Endothelial cell of umbilical vein (primary cell): ENCODE results near the gene SCAMP1.

ENCODE experiments used
- CTCF ChIP-seq, 2 donors: IDR thresholded peaks; 1 replicate in 1 of 2; 2 replicates in 1 of 2; pipeline ENCODE4 v1.5.1; 2011; ENCODE audit warnings: low read length in 2 of 2, mild to moderate bottlenecking in 2 of 2, moderate library complexity in 2 of 2, control low read depth in 1 of 2, inconsistent platforms in 1 of 2, low read depth in 1 of 2; ENCODE audit not compliant: insufficient read depth in 1 of 2; ENCODE audit errors: extremely low read depth in 1 of 2
- EZH2 ChIP-seq: IDR thresholded peaks from 2 replicates; pipeline ENCODE4 v1.6.1; 2012; ENCODE audit warnings: borderline replicate concordance, low read depth, mild to moderate bottlenecking, moderate library complexity, low read length, inconsistent platforms; ENCODE audit not compliant: severe bottlenecking
- GATA2 ChIP-seq: IDR thresholded peaks from 2 replicates; pipeline ENCODE4 v1.7.0; 2011; ENCODE audit warnings: low read depth, mild to moderate bottlenecking, moderate library complexity, mixed read lengths, low read length; ENCODE audit not compliant: insufficient read length, insufficient read depth
- MAX ChIP-seq: IDR thresholded peaks from 2 replicates; pipeline ENCODE4 v1.6.1; 2011; ENCODE audit not compliant: insufficient read depth, insufficient read length
- POLR2A ChIP-seq: IDR thresholded peaks from 2 replicates; pipeline ENCODE4 v1.6.1; 2012; ENCODE audit warnings: low read depth, mild to moderate bottlenecking, control low read depth, low read length

- TF ChIP-seq POLR2A (no peak), EZH2 (no peak), CTCF (IDR thresholded peaks at IDR 0.05; ENCODE audit: extremely low read depth in 1 of 2, insufficient read depth in 1 of 2, low read depth in 1 of 2, low read length in 2 of 2) (no peak), GATA2 (no peak), MAX (no peak)
Measured at GRCh38 chr5:78515670-78516069, 155.3 kb downstream of the SCAMP1 start.
